Measurements from ENCODE around the gene KRTAP9-7.

The KRTAP9-7 gene

GRCh38 chr17:41301204-41301790 is 25.8 kb downstream of the KRTAP9-7 start:
- no peaks in the 10 kb centered on the region for H3K36me3 ChIP-seq (ENCODE audit: insufficient read depth, low read length)
- H3K4me1 ChIP-seq (ENCODE audit: insufficient read depth, low read length), result no peaks in the 10 kb centered on the region
- H3K9me3 ChIP-seq (ENCODE audit: control insufficient read depth, insufficient read depth, low read length), result no peaks in the 10 kb centered on the region
- no peak overlapping the region for H3K9ac ChIP-seq (ENCODE audit: low read depth, low read length)

DNA sequence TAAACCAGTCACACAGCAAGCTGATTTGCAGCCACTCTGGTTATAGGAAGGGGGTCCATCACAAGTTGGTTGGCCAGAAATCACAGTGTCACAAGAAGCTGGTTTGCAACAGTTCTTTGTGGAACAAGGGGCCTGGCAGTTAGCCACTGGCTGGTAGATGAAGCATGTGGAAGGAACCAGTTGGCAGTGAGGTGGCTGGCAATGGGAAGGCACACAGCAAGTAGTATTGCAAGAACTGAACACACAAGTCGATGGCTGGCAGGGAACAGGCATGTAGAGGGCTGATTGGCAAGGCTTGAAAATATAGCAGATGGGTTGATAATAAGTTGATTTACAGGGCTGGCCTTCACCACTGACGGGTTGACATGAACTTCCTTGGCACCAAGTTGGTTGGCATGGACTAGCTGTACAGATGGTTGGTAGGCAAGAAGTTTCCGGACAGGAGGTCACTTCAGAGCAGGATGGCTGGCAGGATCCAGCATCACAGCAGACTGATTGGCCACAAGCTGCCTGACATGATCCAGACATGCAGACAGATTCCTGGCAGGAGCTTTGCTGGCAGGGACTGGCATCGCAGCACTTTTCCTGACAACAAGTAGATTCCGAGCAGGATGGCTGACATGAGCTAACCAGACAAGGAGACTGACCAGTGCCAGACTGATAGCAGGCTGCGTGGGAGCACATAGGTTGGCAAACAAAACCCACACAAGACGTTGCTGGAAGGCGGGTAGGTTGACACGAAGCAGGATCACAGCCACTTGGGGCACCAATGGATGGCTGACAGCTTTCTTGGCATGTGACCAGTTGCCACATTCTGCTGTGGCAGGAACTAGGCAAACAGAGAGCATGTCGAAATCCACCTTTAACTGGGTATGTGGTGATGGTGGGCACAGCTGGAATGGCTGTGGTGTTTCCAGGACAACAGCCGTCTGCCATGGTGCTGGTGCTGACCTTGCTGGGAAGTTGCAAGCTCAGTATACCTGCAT is 26.7 kb downstream of the KRTAP9-7 start, which contains the start of gene KRTAP29-1:
Gene KRTAP29-1, minus strand, starts transcription at position 936 of the 986 bp plus-strand sequence. Its CDS starts 0 bp downstream, at position 936.
- no peaks in the 10 kb centered on the region for H3K9me3 ChIP-seq (ENCODE audit: control insufficient read depth, insufficient read depth, low read length)
- H3K9ac ChIP-seq (ENCODE audit: low read depth, low read length), result no peak within 1 kb of the TSS
- no peaks in the 10 kb centered on the region for H3K36me3 ChIP-seq (ENCODE audit: insufficient read depth, low read length)
- H3K4me1 ChIP-seq (ENCODE audit: insufficient read depth, low read length), result no peaks in the 10 kb centered on the region

- Histone ChIP-seq H3K9ac (ENCODE audit: low read depth, low read length) (no peak overlapping the region), H3K36me3 (ENCODE audit: insufficient read depth, low read length) (no peaks in the 10 kb centered on the region), H3K4me1 (ENCODE audit: insufficient read depth, low read length) (no peaks in the 10 kb centered on the region), H3K9me3 (ENCODE audit: control insufficient read depth, insufficient read depth, low read length) (no peaks in the 10 kb centered on the region)
Observed at GRCh38 chr17:41302981-41303380, 27.5 kb downstream of the KRTAP9-7 start.

DNA sequence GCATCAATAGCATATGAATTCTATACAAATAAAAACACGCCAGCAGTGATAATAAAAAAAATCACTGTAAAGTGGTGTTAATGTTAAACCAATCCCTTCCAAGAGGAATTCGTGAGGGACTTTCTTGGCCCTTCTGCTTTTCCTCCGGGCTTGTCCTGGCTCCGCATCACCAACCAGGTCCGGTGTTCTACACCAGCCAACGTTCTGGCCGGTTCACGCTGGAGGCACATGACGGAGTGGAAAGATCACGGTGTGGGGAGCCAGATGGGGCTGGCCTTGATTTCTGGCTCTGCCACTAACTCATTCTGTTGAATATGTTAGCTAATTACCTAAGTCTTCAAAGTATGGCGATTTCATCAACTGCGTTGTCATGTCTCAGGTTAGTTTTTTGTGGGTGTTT is 28.6 kb downstream of the KRTAP9-7 start:
- Histone ChIP-seq H3K4me1 (ENCODE audit: insufficient read depth, low read length) (no peaks in the 10 kb centered on the region), H3K9me3 (ENCODE audit: control insufficient read depth, insufficient read depth, low read length) (no peaks in the 10 kb centered on the region), H3K9ac (ENCODE audit: low read depth, low read length) (no peak overlapping the region), H3K36me3 (ENCODE audit: insufficient read depth, low read length) (no peaks in the 10 kb centered on the region)

GRCh38 chr17:41307647-41308046 is 32.1 kb downstream of the KRTAP9-7 start:
- no peaks in the 10 kb centered on the region for H3K36me3 ChIP-seq (ENCODE audit: insufficient read depth, low read length)
- H3K9ac ChIP-seq (ENCODE audit: low read depth, low read length), result no peak overlapping the region
- H3K9me3 ChIP-seq (ENCODE audit: control insufficient read depth, insufficient read depth, low read length), result no peaks in the 10 kb centered on the region
- no peaks in the 10 kb centered on the region for H3K4me1 ChIP-seq (ENCODE audit: insufficient read depth, low read length)

DNA sequence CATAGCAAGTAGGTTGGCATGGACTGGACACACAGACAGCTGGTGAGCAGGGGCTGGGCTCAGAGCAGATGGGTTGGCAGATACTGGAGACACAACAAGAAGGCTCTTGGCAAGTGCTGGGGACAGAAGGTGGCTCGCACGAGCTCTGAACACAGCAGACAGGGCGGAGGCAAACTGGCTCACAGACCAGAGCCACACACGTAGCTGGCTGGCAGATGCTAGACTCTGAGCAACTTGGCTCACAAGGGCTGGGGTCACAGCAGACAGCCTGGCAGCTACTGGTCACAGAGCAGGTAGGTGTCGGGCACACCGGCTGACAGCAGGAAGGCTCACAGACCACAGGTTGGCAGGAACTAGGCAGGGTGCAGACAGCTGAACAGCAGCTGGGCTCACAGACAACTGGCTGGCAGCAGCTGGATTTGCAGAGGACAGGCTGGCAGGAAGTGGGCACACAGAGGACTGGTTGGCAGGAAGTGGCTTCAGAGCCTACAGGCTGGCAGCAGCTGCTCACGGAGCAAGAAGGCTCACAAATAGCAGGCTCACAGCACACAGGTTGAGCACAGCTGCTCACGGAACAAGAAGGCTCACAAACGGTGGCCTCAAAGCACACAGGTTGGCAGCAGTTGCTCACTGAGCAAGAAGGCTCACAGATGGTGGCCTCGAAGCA is 32.9 kb downstream of the KRTAP9-7 start:
- H3K4me1 ChIP-seq (ENCODE audit: insufficient read depth, low read length), result no peaks in the 10 kb centered on the region
- no peaks in the 10 kb centered on the region for H3K36me3 ChIP-seq (ENCODE audit: insufficient read depth, low read length)
- no peaks in the 10 kb centered on the region for H3K9me3 ChIP-seq (ENCODE audit: control insufficient read depth, insufficient read depth, low read length)
- H3K9ac ChIP-seq (ENCODE audit: low read depth, low read length), result no peak overlapping the region

DNA sequence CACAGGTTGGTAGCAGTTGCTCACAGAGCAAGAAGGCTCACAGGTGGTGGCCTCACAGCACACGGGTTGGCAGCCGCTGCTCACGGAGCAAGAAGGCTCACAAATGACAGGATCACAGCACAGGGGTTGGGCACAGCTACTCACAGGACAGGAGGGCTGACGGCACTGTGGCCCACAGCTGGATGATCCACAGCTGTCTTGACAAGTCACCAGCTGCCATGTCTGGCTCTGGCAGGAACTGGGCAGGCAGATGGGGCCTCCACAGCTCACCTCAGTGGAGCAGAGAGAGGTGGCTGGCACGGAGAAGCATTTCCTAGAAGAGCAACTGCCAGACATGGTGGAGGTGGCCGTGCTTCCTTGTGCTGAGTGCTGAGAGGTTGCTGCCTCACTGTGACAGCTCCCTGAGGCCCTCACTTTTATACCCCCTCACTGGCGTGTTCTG is 33.4 kb downstream of the KRTAP9-7 start, which contains the start of gene KRTAP16-1:
Gene KRTAP16-1, minus strand, starts transcription at position 392 of the 442 bp plus-strand sequence. Its CDS starts 56 bp downstream, at position 336.
- H3K36me3 ChIP-seq (ENCODE audit: insufficient read depth, low read length), result no peaks in the 10 kb centered on the region
- no peaks in the 10 kb centered on the region for H3K4me1 ChIP-seq (ENCODE audit: insufficient read depth, low read length)
- no peaks in the 10 kb centered on the region for H3K9me3 ChIP-seq (ENCODE audit: control insufficient read depth, insufficient read depth, low read length)
- H3K9ac ChIP-seq (ENCODE audit: low read depth, low read length), result no peak within 1 kb of the TSS

DNA sequence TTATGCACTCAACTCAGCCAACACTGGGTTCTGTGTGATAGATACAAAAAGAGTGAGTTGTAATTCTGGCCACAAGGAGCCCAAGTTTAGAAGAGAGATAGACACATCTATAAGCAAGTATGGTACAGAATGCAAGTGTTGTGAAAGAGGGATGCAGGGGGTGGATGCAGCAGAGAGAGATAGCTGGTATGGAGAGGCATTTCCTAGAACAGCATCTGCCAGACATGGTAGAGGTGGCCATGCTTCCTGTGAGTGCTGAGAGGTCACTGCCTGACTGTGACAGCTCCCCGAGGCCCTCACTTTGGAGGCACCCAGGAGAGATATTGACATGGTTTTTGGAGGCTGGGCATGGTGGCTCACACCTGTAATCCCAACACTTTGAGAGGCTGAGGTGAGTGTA is 35.6 kb downstream of the KRTAP9-7 start:
- Histone ChIP-seq H3K9ac (ENCODE audit: low read depth, low read length) (no peak overlapping the region), H3K36me3 (ENCODE audit: insufficient read depth, low read length) (no peaks in the 10 kb centered on the region), H3K9me3 (ENCODE audit: control insufficient read depth, insufficient read depth, low read length) (no peaks in the 10 kb centered on the region), H3K4me1 (ENCODE audit: insufficient read depth, low read length) (no peaks in the 10 kb centered on the region)

DNA sequence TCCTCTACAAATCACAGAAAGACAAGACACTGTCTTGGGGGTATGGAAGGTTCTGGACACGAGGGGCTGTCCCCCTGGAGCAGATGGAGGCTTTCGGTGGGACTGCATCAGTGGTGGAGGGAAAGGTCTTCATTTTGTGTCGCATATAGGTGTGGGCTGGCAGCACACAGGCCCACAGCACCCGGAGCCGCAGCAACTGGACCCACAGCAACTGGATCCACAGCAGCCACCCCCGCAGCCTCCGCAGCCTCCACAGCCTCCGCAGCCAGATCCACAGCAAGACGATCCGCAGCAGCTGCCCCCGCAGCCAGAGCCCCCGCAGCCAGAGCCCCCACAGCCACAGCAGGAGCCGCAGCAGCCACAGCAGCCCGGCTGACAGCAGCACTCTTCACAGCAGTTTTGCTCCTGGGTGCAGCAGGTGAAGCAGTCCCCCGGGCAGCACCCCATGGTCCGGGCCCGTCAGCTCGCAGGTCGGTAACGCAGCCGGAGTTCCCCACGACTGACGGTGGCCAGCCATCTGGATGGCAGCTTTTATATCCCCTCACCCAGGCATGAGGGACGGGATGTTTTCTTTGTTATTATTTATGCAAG is 39.8 kb downstream of the KRTAP9-7 start, which contains the start of gene KRTAP17-1:
Gene KRTAP17-1, minus strand, starts transcription at position 507 of the 591 bp plus-strand sequence. Its CDS starts 60 bp downstream, at position 447.
- Histone ChIP-seq H3K4me1 (ENCODE audit: insufficient read depth, low read length) (no peaks in the 10 kb centered on the region), H3K36me3 (ENCODE audit: insufficient read depth, low read length) (no peaks in the 10 kb centered on the region), H3K9ac (ENCODE audit: low read depth, low read length) (no peak within 1 kb of the TSS), H3K9me3 (ENCODE audit: control insufficient read depth, insufficient read depth, low read length) (no peaks in the 10 kb centered on the region)

DNA sequence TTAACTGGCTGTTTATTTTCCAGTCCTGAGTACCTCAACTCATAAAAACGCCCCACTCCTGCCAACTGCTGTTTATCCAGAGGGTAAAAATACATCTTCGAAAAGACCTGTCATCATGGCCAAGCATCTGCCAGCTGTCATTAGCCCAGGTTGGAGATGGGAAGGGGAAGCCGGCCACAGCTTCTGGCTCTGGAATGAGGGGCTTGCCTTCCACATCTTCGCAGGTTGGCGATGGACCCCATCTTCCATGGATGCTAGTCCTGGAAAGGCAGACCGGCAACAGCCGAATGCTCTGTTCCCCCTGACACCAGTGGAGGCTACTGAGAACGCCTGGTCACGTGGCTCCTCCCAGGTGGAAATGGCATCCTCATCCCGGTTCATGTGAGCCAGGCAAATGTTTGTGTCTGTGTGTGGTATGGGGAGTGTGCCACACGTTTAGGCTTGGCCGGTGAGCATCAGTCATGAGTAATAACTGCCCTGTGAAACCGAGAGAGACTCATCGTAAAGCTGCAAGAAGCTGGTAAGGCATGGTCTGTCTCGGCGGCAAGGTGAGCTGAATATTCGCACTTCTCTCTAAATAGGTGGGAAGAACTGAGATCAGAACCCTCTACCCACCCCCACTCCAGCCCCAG is 40.4 kb downstream of the KRTAP9-7 start:
- Histone ChIP-seq H3K9me3 (ENCODE audit: control insufficient read depth, insufficient read depth, low read length) (no peaks in the 10 kb centered on the region), H3K4me1 (ENCODE audit: insufficient read depth, low read length) (no peaks in the 10 kb centered on the region)

GRCh38 chr17:41318231-41318630 is 42.7 kb downstream of the KRTAP9-7 start:
- Histone ChIP-seq H3K4me1 (ENCODE audit: insufficient read depth, low read length) (no peaks in the 10 kb centered on the region), H3K36me3 (ENCODE audit: insufficient read depth, low read length) (no peaks in the 10 kb centered on the region), H3K9ac (ENCODE audit: low read depth, low read length) (no peak overlapping the region), H3K9me3 (ENCODE audit: control insufficient read depth, insufficient read depth, low read length) (no peaks in the 10 kb centered on the region)

More for the DNA sequence above, 40.4 kb downstream of the KRTAP9-7 start:
- Histone ChIP-seq H3K9ac (ENCODE audit: low read depth, low read length) (no peak overlapping the region), H3K36me3 (ENCODE audit: insufficient read depth, low read length) (no peaks in the 10 kb centered on the region)

GRCh38 chr17:41322094-41322902 is 46.8 kb downstream of the KRTAP9-7 start:
- H3K36me3 ChIP-seq (ENCODE audit: insufficient read depth, low read length), result no peaks in the 10 kb centered on the region
- no peaks in the 10 kb centered on the region for H3K9me3 ChIP-seq (ENCODE audit: control insufficient read depth, insufficient read depth, low read length)
- no peak overlapping the region for H3K9ac ChIP-seq (ENCODE audit: low read depth, low read length)
- no peaks in the 10 kb centered on the region for H3K4me1 ChIP-seq (ENCODE audit: insufficient read depth, low read length)

Data from ES-I3 (cell line).